Sigmoid colon (tissue), 4 donors: ENCODE measurements around the gene CDH18.

Experiments
- CTCF ChIP-seq, 4 experiments: fragments of 450-650 bp in 3 of 4; fragments of 200-600 bp in 1 of 4; IDR thresholded peaks; one replicate each; pipeline ENCODE4 v1.5.1; 2016 to 2019; ENCODE audit warnings: antibody characterized with exemption in 4 of 4, mild to moderate bottlenecking in 3 of 4, moderate library complexity in 2 of 4
- POLR2A ChIP-seq, 2 donors: fragments of 450-650 bp; IDR thresholded peaks; one replicate each; pipeline ENCODE4 v1.6.1; 2016; ENCODE audit warnings: antibody characterized with exemption in 2 of 2, mild to moderate bottlenecking in 2 of 2, moderate library complexity in 2 of 2
- POLR2AphosphoS5 ChIP-seq, 4 donors: sonication (generic); formaldehyde crosslinking; IDR thresholded peaks; one replicate each; pipeline ENCODE4 v1.6.1; 2017; ENCODE audit warnings: antibody characterized with exemption in 4 of 4

GRCh38 chr5:19519448-19519847 lies 468.6 kb downstream of the CDH18 start:
- no peak for TF ChIP-seq CTCF (IDR thresholded peaks at IDR 0.05)
- no peak for TF ChIP-seq POLR2A (IDR thresholded peaks at IDR 0.05)
- no peak for TF ChIP-seq POLR2AphosphoS5 (IDR thresholded peaks at IDR 0.05)
